Activated CD4-positive, alpha-beta T cell treated with anti-CD3 and anti-CD28 coated beads, Interleukin-2, Interleukin-6, amounts not matched to agents 100 ng/mL and 50 ng/mL, durations not matched to agents 16 hours and 8 hours (primary cell): ENCODE results near the gene NFX1.
"Not testable (repeated sequence)": the region's sequence is repeated elsewhere in the genome, so short reads cannot be mapped to it uniquely, and the experiment has no call there.

Experiments
- DNase-seq: peaks from one replicate; pipeline ENCODE4 v3.0.0-alpha.2; 2020

Gene NFX1

DNA sequence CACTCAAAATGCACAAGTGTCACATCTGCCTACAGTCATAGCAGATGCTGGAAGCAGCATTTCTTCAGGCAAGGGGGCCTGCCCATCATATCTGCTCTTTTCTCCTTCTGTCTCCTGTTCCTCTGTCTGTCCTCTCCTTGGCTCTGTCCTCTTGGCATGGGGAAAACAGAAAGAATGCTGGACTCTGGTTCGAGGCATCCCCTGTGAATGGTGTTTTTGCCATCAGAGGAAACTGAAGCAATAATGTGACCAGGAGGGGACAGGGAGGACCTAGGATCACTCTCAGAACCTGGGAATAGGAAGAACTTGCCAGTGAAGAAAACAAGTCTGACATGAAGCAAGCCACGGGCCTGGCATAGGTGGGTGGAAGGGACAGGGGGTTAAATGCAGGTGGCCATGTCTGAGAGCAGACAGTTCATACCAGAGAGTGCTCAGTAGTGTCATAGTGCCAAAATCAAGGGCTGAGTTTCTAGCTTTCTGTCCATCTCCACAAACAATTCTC is 76.7 kb downstream of the NFX1 start:
- DNase-seq: no peak

DNA sequence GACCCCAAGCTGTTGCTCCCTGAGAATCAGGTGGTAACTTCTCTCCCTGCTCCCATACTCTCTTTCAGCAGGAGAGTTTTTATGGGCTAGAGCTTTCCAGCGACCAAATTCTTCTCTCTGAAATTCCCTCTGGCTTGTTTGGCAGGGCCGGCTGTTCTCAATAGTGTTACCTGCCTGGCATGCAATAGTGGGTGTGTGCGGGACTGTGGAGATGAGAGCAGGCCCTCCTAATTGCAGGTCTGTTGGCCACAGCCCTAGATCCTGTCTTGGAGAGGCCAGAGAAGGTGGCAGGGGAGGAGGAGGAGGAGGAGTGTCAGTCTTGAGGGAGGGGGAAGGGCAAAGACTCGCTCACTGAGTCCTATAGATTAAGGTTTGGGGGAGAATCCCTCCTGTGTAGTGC is 82.6 kb downstream of the NFX1 start:
- DNase-seq: no peak

- no peak for DNase-seq
Measured at GRCh38 chr9:33374190-33374589, 83.9 kb downstream of the NFX1 start.

DNA sequence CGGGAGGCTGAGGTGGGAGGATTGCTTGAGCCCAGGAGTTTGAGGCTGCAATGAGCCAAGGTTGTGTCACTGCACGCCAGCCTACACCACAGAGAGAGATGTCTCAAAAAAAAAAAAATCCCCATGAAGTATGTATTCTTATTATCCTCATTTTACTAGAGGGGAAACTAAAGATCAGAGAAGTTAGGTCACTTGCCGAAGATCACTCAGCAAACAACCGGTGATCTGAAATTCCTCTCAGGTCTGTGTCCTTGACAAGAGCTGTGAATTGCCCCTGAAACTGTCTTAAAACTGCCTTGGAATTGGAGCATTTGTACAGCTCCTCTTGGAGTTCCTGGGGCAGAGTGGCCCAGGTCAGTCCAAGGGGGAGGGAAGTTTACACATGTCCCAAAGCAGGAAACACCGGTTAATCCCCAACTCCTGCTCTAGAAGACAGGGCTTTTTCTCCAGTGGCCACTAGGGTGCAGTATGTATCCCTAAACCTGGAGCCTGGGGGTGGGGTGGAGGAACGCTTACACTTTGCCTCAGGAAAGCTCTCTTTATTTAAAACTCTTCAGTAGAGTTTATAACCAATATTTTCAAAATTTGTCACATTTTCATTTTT is 84.4 kb downstream of the NFX1 start:
- peak; percentile 80 for DNase-seq

- no peak for DNase-seq
Measured at GRCh38 chr9:33375238-33375840, 85.0 kb downstream of the NFX1 start.

DNA sequence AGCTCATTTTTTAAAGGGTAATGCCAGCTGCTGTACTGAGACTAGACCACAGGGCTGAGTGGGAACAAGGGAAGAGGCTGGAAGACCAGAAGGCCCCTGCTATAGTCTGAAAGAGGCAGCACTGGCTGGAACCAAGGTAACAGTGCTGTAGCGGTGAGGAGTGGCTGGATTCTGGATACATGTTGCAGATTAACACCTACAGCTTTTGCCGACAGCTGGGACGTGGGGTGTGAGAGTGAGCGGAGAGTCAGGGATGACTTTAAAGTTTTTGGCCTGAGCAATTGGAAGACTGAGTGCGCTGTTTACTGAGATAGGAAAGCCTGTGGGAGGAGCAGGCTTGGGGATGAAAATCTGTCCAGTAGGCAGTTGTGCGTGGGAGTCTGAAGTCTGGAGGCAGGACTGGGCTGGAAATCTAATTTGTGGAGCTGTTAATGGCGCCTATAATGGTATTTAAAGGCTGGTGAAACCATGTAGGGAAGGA is 85.6 kb downstream of the NFX1 start:
- DNase-seq: no peak

GRCh38 chr9:33377089-33377715 is 86.9 kb downstream of the NFX1 start:
- DNase-seq: no peak

GRCh38 chr9:33378121-33378795 is 87.9 kb downstream of the NFX1 start:
- DNase-seq: no peak

GRCh38 chr9:33379666-33380389 is 89.5 kb downstream of the NFX1 start:
- DNase-seq: no peak

- no peak for DNase-seq
Measured at GRCh38 chr9:33380390-33381094, 90.2 kb downstream of the NFX1 start.

DNA sequence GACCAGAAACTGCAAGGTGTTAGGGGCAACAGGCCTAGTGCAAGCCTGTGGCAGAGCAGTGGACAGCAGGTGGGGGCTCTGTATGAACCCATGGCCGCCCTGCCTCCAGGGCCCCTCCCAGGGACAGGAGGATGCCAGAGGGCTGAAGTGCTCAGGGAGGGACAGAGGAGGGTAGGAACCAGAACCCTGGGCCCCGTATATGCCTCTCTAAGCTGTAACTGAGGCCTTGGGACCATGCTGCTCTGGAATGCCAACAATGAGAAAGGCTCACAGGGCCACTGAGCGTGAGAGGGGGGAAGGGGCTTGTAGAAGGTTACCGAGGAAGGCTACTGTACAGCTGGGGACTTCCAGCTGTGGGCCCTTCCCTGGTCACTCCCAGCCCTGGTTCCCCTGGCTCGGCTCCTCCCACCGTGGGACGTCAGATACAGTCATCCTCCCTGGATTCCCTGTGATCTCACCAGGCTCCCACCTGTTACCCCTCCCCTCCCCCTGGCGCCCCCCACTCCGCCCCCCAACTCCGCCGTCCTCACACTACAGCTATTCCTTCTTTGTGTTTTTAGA is 91.0 kb downstream of the NFX1 start:
- DNase-seq: no peak

- DNase-seq: not testable (repeated sequence)
Measured at GRCh38 chr9:33382397-33382796, 92.1 kb downstream of the NFX1 start.

DNA sequence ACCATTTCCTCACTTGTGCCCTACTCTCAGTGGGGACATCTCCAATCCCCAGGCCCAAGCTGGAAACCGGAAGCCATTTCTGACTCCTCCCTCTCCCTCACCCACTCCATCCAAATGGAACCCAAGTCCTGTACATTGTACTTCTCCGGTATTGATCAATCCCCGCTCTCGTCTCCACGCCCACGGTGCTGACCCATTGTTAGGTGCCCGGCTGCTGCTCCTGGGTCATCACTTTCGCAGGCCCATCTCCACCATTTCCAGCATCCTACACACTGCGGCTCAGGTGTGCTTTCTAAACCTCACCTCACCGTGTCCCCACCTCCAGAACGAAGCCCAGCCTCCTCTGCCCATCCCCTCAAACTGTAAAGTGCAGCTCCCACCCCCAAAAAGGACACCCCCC is 93.1 kb downstream of the NFX1 start:
- DNase-seq: not testable (repeated sequence)

DNA sequence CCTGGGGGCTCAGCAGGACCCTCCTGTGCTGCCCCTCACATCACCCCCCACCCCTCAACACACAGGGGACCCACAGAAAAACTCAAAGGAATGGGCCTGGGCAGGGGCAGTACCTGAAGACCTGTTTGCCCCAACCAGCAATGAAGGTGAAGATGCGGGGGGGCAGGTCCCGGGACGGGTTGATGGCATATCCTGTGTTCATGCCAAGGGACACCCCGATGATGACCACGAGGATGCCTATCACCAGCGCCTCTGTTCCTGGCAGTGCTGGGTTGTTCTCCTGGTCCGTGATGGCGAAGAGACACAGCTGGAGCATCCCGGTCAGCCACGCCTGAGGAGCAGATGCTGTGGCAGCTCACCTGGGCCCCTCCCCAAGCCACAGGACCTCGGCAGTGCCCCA is 95.2 kb downstream of the NFX1 start:
- not testable (repeated sequence) for DNase-seq

DNA sequence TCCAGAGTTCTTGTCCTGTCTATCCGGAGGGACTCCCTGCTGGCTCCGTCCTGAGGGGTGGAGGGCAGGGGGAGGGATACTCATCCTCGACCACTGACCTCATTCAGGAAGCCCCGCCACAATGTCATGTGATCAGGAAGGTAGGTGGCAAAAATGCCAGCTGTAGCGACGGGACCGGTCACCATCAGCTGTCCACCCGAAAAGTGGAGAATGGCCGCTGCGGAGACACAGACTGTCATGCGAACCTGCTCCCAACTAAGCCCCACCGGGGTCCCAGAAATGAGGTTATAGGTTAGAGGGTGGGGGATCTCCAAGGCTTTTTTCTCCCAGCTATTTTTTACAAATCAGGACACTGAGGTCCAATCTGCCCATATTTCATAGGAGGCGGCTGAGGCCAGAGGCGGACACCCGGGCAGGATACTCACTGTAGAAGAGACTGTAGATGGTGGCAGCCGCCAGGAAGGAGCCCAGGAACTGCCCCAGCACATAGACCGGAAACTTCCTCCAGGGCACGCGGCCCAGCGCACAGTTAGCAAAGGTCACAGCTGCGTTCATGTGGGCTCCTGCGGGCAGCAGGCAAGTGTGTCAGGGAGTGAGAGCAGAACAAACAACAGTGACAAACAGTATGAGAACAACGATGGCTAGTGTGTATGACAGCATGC is 95.8 kb downstream of the NFX1 start:
- DNase-seq: not testable (repeated sequence)

GRCh38 chr9:33386641-33386996 is 96.3 kb downstream of the NFX1 start:
- DNase-seq: not testable (repeated sequence)

- DNase-seq: not testable (repeated sequence)
Measured at GRCh38 chr9:33386998-33387397, 96.7 kb downstream of the NFX1 start.

DNA sequence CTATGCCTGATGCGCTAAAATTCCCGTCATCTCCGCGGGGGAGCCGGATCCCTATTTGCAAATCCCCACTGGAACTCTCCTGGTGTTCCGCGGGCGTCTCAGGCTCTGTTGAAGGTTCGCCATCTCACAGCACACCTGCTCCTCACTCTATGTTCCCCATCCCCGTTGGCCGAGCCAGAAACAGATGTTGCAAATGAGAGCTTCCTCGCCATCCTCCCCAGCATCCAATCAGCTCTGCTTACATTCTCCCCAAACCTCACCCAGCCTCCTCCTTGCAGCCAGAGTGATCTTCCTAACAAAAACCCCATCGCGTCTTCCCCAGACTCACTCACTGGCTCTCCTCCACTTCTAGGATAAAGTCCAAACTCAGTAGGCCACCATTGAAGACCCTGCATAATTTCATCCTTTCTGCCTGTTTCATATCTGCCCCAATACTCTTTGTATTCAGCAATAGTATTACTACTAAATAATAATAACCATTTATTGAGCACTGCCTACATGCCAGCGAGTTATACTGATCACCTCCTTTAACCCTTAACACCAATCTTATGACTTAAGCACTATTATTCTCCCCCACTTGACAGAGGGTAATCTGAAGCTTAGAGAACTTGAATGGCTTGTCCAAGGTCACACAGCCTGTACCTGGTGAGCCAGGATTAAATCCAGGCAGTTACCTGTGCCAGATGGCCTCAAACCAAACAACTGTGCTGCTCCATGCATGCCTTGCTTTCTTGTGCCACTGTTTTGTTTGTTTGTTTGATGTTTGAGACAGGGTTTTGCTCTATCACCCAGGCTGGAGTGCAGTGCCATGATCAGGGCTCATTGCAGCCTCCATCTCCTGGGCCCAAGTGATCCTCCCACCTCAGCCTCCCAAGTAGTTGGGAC is 98.0 kb downstream of the NFX1 start:
- no peak for DNase-seq

GRCh38 chr9:33391111-33391771 is 100.9 kb downstream of the NFX1 start:
- DNase-seq: not testable (repeated sequence)

- not testable (repeated sequence) for DNase-seq
Measured at GRCh38 chr9:33392591-33393021, 102.3 kb downstream of the NFX1 start.
